OCI-LY7 (cell line): ENCODE data around the gene RNF175. TPM values are rescaled to one million over a fixed set of nuclear protein-coding genes. Genes with fewer than 3 reads are reported as not detected.

Experiments
- BruUV-seq: library from RNA; stranded (reverse); fragments of 400-500 nt; replicated peaks from 2 replicates; lab custom pipeline; 2021; lab: Mats Ljungman, UMichigan
- CTCF ChIA-PET: fragments of 300-600 bp; sonication (Branson Sonifier 250); formaldehyde crosslinking; loops from one replicate; lab custom pipeline; 2022; ENCODE audit warnings: antibody characterized with exemption; ENCODE audit not compliant: unreplicated experiment; lab: Charles Lee
- POLR2A ChIA-PET: fragments of 300-600 bp; sonication (Branson Sonifier 250); formaldehyde crosslinking; loops from one replicate; lab custom pipeline; 2022; ENCODE audit warnings: antibody characterized with exemption; lab: Charles Lee
- DNase-seq: peaks from one replicate; pipeline ENCODE4 v3.0.0-alpha.2; 2015; ENCODE audit warnings: low spot score
- H2AFZ ChIP-seq: fragments of 200-600 bp; sonication (generic), shearing (Covaris generic); 2 replicates; pipeline ENCODE4 v1.6.1; 2014; ENCODE audit warnings: mild to moderate bottlenecking, antibody characterized with exemption, low read length, moderate library complexity
- H3K27ac ChIP-seq: fragments of 200-600 bp; sonication (generic); 2 replicates; pipeline ENCODE4 v1.5.1; 2014; ENCODE audit warnings: mixed run types, low read depth, mild to moderate bottlenecking, moderate library complexity, low read length, inconsistent platforms; ENCODE audit not compliant: poor library complexity, severe bottlenecking
- H3K36me3 ChIP-seq: fragments of 200-600 bp; sonication (generic); 2 replicates; pipeline ENCODE4 v1.6.1; 2014; ENCODE audit warnings: mild to moderate bottlenecking, antibody characterized with exemption, low read length, moderate library complexity, mixed read lengths; ENCODE audit not compliant: insufficient read depth
- H3K4me1 ChIP-seq: fragments of 200-600 bp; sonication (generic); 2 replicates; pipeline ENCODE4 v1.5.1; 2014; ENCODE audit warnings: mild to moderate bottlenecking, low read length; ENCODE audit not compliant: insufficient read depth, poor library complexity, severe bottlenecking
- H3K4me2 ChIP-seq: fragments of 200-600 bp; sonication (generic); 2 replicates; pipeline ENCODE4 v1.6.1; 2014; ENCODE audit warnings: mild to moderate bottlenecking, low read length
- H3K4me3 ChIP-seq: fragments of 200-600 bp; sonication (generic); 2 replicates; pipeline ENCODE4 v1.5.1; 2014; ENCODE audit warnings: mild to moderate bottlenecking, low read depth, low read length; ENCODE audit not compliant: poor library complexity, severe bottlenecking
- H3K79me2 ChIP-seq: fragments of 200-600 bp; sonication (generic); 2 replicates; pipeline ENCODE4 v1.6.1; 2016; ENCODE audit warnings: low read depth, mild to moderate bottlenecking, low read length, moderate library complexity, mixed read lengths; ENCODE audit not compliant: insufficient read depth
- H3K9me2 ChIP-seq: fragments of 200-600 bp; sonication (generic); 2 replicates; pipeline ENCODE4 v1.6.1; 2016; ENCODE audit warnings: mild to moderate bottlenecking, low read length, mixed read lengths; ENCODE audit not compliant: insufficient read depth
- H3K9me3 ChIP-seq: fragments of 200-600 bp; sonication (generic); 2 replicates; pipeline ENCODE4 v1.6.1; 2014; ENCODE audit warnings: mild to moderate bottlenecking, mixed run types, low read length, mixed read lengths
- H4K20me1 ChIP-seq: fragments of 200-600 bp; sonication (generic); 2 replicates; pipeline ENCODE4 v1.6.1; 2014; ENCODE audit warnings: mild to moderate bottlenecking, antibody characterized with exemption, low read length, moderate library complexity, mixed read lengths; ENCODE audit not compliant: insufficient read depth
- EZH2phosphoT487 ChIP-seq: fragments of 200-600 bp; sonication (generic); IDR thresholded peaks from 2 replicates; pipeline ENCODE4 v1.6.1; 2018; ENCODE audit warnings: low read depth, borderline replicate concordance, mild to moderate bottlenecking, mixed run types, antibody characterized with exemption, low read length, moderate library complexity, mixed read lengths
- intact Hi-C: fragments of 100-400 bp; cut with micrococcal nuclease; formaldehyde crosslinking; loops from one replicate; pipeline ENCODE4 v1.10.0; 2022; ENCODE audit not compliant: unreplicated experiment
- total RNA-seq, 2 experiments: library from RNA; depleted of rRNA in 1 of 2; stranded (reverse); fragments of >200 nt in 1 of 2; shearing (Covaris generic) in 1 of 2; gene quantifications; 2 replicates each; pipeline ENCODE4 v1.2.3, GENCODE V29; 2014 to 2022
- TF ChIP-seq, protein P1 (sequence below): fragments of 200-600 bp; sonication (generic); conservative IDR thresholded peaks from 2 replicates; pipeline ENCODE4 v1.5.1; 2014; ENCODE audit warnings: mild to moderate bottlenecking, antibody characterized with exemption, low read length, moderate library complexity, mixed read lengths

RNF175 gene
- total RNA-seq, 2 experiments from 2014 or later = 0.25 TPM; not detected in 1

DNA sequence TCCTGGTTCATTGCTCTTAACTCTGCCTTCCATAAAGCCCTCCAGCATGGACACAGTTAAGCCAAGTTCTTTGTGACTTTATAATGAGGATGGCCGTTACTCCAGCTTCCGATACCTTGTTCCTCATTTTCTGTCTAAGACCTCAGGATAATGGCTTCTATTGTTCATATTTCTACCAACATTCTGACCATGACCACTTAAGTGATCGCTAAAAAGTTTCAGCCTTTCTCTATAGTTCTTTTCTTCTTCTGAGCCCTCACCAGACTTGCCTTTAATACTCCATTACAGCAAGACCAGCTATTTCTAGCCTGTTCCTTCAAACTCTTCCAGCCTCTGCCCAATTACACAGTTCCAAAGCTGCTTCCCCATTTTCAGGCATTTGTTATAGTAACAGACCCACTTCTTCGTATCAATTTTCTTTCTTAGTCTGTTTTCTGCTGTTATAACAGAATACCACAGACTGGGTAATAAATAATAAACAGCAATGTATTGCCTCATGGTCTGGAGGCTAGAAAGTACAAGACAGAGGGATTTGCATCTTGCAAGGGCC is 12.3 kb downstream of the RNF175 start:
- no peaks in the 10 kb centered on the region for H3K4me1 ChIP-seq
- TF ChIP-seq EZH2phosphoT487 = no peak
- TF ChIP-seq, protein P1, sequence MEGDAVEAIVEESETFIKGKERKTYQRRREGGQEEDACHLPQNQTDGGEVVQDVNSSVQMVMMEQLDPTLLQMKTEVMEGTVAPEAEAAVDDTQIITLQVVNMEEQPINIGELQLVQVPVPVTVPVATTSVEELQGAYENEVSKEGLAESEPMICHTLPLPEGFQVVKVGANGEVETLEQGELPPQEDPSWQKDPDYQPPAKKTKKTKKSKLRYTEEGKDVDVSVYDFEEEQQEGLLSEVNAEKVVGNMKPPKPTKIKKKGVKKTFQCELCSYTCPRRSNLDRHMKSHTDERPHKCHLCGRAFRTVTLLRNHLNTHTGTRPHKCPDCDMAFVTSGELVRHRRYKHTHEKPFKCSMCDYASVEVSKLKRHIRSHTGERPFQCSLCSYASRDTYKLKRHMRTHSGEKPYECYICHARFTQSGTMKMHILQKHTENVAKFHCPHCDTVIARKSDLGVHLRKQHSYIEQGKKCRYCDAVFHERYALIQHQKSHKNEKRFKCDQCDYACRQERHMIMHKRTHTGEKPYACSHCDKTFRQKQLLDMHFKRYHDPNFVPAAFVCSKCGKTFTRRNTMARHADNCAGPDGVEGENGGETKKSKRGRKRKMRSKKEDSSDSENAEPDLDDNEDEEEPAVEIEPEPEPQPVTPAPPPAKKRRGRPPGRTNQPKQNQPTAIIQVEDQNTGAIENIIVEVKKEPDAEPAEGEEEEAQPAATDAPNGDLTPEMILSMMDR = no peak
- no TSS peak for BruUV-seq
- no peak overlapping the region for H3K4me3 ChIP-seq
- CTCF ChIA-PET = no interaction called here
- no peak overlapping the region for H3K4me2 ChIP-seq
- POLR2A ChIA-PET = no interaction called here
- H4K20me1 ChIP-seq = no peaks in the 10 kb centered on the region
- no peaks in the 10 kb centered on the region for H3K9me2 ChIP-seq
- DNase-seq = no peak
- no peaks in the 10 kb centered on the region for H3K79me2 ChIP-seq
- no peaks in the 10 kb centered on the region for H3K9me3 ChIP-seq
- no peak overlapping the region for H3K27ac ChIP-seq
- no peaks in the 10 kb centered on the region for H3K36me3 ChIP-seq
- intact Hi-C loops = no loop called here
- H2AFZ ChIP-seq = no peak overlapping the region

DNA sequence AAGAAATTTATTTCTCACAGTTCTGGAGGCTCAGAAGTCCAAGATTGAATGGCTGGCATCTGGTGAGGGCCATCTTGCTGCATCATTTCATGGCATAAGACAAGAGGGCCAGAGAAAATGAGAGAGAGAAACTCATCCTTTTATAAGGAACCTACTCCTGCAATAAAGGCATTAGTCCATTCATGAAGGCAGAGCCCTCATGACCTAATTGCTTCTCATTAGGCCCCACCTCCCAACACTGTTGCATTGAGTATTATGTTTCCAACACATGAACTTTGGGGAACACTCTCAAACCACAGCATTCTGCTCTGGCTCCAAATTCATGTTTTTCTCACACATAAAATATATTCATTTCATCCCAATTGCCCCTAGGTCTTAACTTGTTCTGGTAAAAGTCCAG is 14.2 kb downstream of the RNF175 start:
- Histone ChIP-seq H3K79me2 (no peaks in the 10 kb centered on the region), H4K20me1 (no peaks in the 10 kb centered on the region), H3K36me3 (no peaks in the 10 kb centered on the region), H3K27ac (no peak overlapping the region), H3K9me2 (no peaks in the 10 kb centered on the region), H3K4me3 (no peak overlapping the region), H3K4me1 (no peaks in the 10 kb centered on the region), H2AFZ (no peak overlapping the region), H3K9me3 (no peaks in the 10 kb centered on the region), H3K4me2 (no peak overlapping the region)
- intact Hi-C loops = no loop called here
- TF ChIP-seq, protein P1 = no peak
- TF ChIP-seq EZH2phosphoT487 = no peak
- no peak for DNase-seq
- CTCF ChIA-PET = no interaction called here
- POLR2A ChIA-PET = no interaction called here
- BruUV-seq = no TSS peak

DNA sequence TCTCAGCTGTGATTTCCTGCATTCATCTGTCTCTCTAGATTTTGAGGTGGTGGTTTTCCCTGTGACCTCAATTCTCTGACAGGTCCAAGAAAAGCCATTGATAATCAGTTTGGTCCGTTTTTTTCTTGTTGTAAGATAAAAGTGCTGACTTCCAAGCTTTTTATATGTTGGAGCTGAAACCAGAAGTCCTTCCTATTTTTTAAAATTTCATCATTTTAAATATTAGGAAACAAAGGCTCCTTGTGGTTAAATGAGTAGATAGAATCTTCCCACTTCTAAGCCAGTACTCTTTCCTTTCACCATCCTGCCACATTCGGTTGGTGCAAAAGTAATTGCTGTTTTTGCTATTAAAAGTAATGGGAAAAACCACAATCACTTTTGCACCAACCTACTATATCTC is 18.3 kb downstream of the RNF175 start:
- no peaks in the 10 kb centered on the region for H3K9me3 ChIP-seq
- no peak overlapping the region for H2AFZ ChIP-seq
- no peaks in the 10 kb centered on the region for H3K36me3 ChIP-seq
- TF ChIP-seq EZH2phosphoT487 = no peak
- TF ChIP-seq, protein P1 = no peak
- no peak for DNase-seq
- intact Hi-C loops = no loop called here
- no peaks in the 10 kb centered on the region for H3K79me2 ChIP-seq
- no peaks in the 10 kb centered on the region for H4K20me1 ChIP-seq
- H3K4me2 ChIP-seq = no peak overlapping the region
- CTCF ChIA-PET = interaction anchor here (0.6 kb wide), 1 partner anchor 368 kb away, joined by 4 read pairs; no protein-coding TSS in a partner anchor
- H3K9me2 ChIP-seq = no peaks in the 10 kb centered on the region
- POLR2A ChIA-PET = interaction anchor here (0.6 to 2.2 kb wide), 5 partner anchors 9 to 332 kb away, joined by 3 to 13 read pairs (median 3); no protein-coding TSS in a partner anchor
- no peak overlapping the region for H3K4me3 ChIP-seq
- BruUV-seq = no TSS peak
- H3K27ac ChIP-seq = no peak overlapping the region
- no peaks in the 10 kb centered on the region for H3K4me1 ChIP-seq
